K562 (cell line): ENCODE measurements around the gene DERL3. TPM values are rescaled to one million over a fixed set of nuclear protein-coding genes. Genes with fewer than 3 reads are reported as not detected.

Experiments used
- ATAC-seq: fragments of 200-7000 bp; cut with Tn5 transposase; 3 replicates; pipeline ENCODE4 v1.9.1; 2020; ENCODE audit warnings: moderate library complexity
- BruUV-seq: library from RNA; stranded (reverse); fragments of 400-500 nt; replicated peaks from 2 replicates; lab custom pipeline; 2021; lab: Mats Ljungman, UMichigan
- CTCF ChIA-PET: fragments of 300-600 bp; formaldehyde crosslinking; extraction: SDS; loops from one replicate; lab custom pipeline; 2021; ENCODE audit warnings: low intra/inter-chr PET ratio; lab: Yijun Ruan, JAX
- POLR2A ChIA-PET: fragments of 300-600, 350-650 bp; sonication (Branson Sonifier 250); formaldehyde crosslinking; extraction: SDS; loops from one replicate; lab custom pipeline; 2021; ENCODE audit warnings: antibody characterized with exemption, inconsistent platforms; lab: Yijun Ruan, JAX
- DNase-seq, 4 experiments: peaks; one replicate each; pipeline versions ENCODE4 v3.0.0 to v3.0.0-alpha.2; 2011 to 2018; ENCODE audit warnings: low spot score in 3 of 4, mixed read lengths in 3 of 4; ENCODE audit errors: extremely low read depth in 1 of 4
- FAIRE-seq: peaks from 2 replicates; lab custom pipeline; 2011; peaks lifted over from hg19 to GRCh38; lab: Jason Lieb, UNC
- H2AFZ ChIP-seq: 2 replicates; pipeline ENCODE4 v1.6.0; 2011; ENCODE audit warnings: low read depth, low read length, control low read depth, inconsistent platforms
- H3K27ac ChIP-seq: fragments of 200-600 bp; 3 replicates; pipeline ENCODE4 v1.8.0; 2011; ENCODE audit warnings: low read depth, mild to moderate bottlenecking, control low read depth, inconsistent platforms, low read length, moderate library complexity, mixed read lengths; ENCODE audit errors: extremely low read depth
- H3K27me3 ChIP-seq, 2 experiments: fragments of 300-600 bp in 1 of 2; 2 replicates in 1 of 2; 3 replicates in 1 of 2; pipeline versions ENCODE4 v1.6.0 to v1.8.0; 2011; ENCODE audit warnings: inconsistent platforms in 2 of 2, low read length in 2 of 2, mild to moderate bottlenecking in 1 of 2, mixed read lengths in 1 of 2, moderate library complexity in 1 of 2; ENCODE audit not compliant: control insufficient read depth in 2 of 2, insufficient read depth in 2 of 2
- H3K36me3 ChIP-seq: fragments of 300-600 bp; 3 replicates; pipeline ENCODE4 v1.8.0; 2011; ENCODE audit warnings: mild to moderate bottlenecking, low read length, inconsistent platforms; ENCODE audit not compliant: control insufficient read depth, insufficient read depth
- H3K4me1 ChIP-seq, 2 experiments: fragments of 200-600 bp in 1 of 2; replicated peaks in 1 of 2; 2 replicates in 1 of 2; 3 replicates in 1 of 2; pipeline versions ENCODE4 v1.5.1 to v1.8.0; 2011; ENCODE audit warnings: inconsistent platforms in 2 of 2, low read length in 2 of 2, mild to moderate bottlenecking in 1 of 2, mixed read lengths in 1 of 2, moderate library complexity in 1 of 2; ENCODE audit not compliant: control insufficient read depth in 2 of 2, insufficient read depth in 2 of 2
- H3K4me2 ChIP-seq: 2 replicates; pipeline ENCODE4 v1.6.1; 2011; ENCODE audit warnings: low read length, control low read depth, inconsistent platforms, mixed read lengths; ENCODE audit not compliant: insufficient read depth
- H3K4me3 ChIP-seq: fragments of 200-600 bp; sonication (generic), shearing (Covaris generic); 2 replicates; pipeline ENCODE4 v1.5.1; 2016; ENCODE audit warnings: control low read depth, inconsistent platforms
- H3K79me2 ChIP-seq: fragments of 200-600 bp; 3 replicates; pipeline ENCODE4 v1.8.0; 2011; ENCODE audit warnings: low read length, inconsistent platforms; ENCODE audit not compliant: control insufficient read depth, insufficient read depth
- H3K9ac ChIP-seq, 2 experiments: 2 replicates each; pipeline versions ENCODE4 v1.6.0 to v1.6.1; 2011; ENCODE audit warnings: low read depth in 2 of 2, low read length in 2 of 2, control low read depth in 1 of 2, inconsistent platforms in 1 of 2, mild to moderate bottlenecking in 1 of 2, mixed read lengths in 1 of 2; ENCODE audit not compliant: insufficient read depth in 1 of 2
- H3K9me1 ChIP-seq: one replicate; pipeline ENCODE4 v1.6.0; 2011; ENCODE audit warnings: inconsistent platforms, mild to moderate bottlenecking, low read length, moderate library complexity; ENCODE audit not compliant: control insufficient read depth, insufficient read depth
- H3K9me3 ChIP-seq: replicated peaks from 2 replicates; pipeline ENCODE4 v1.5.1; 2011; ENCODE audit warnings: low read depth, low read length, inconsistent platforms; ENCODE audit not compliant: control insufficient read depth, insufficient read depth
- H4K20me1 ChIP-seq: replicated peaks from 2 replicates; pipeline ENCODE4 v1.6.1; 2011; ENCODE audit warnings: low read length, inconsistent platforms, mixed read lengths; ENCODE audit not compliant: control insufficient read depth, insufficient read depth
- CCAR2 ChIP-seq: fragments of 200-400 bp; formaldehyde crosslinking; IDR thresholded peaks from 2 replicates; pipeline ENCODE4 v1.6.1; 2017; ENCODE audit warnings: mild to moderate bottlenecking, low read depth, low read length
- HMG20B ChIP-seq: fragments of 250-450 bp; sonication (Bioruptor Pico); IDR thresholded peaks from 2 replicates; pipeline ENCODE4 v1.5.0; 2021; ENCODE audit warnings: mild to moderate bottlenecking
- PRDM10 ChIP-seq: fragments of 450-650 bp; IDR thresholded peaks from 2 replicates; pipeline ENCODE4 v1.6.1; 2018; ENCODE audit not compliant: partially characterized antibody
- WGBS: fragments of 100-300 bp; shearing (Covaris generic); methylation state at CpG from one replicate; pipeline ENCODE4 v1.1.6; 2016; ENCODE audit warnings: low coverage, mixed read lengths; ENCODE audit not compliant: insufficient coverage; ENCODE audit errors: missing lambda C conversion rate; 5-methylcytosine and 5-hydroxymethylcytosine counted together
- in situ Hi-C: fragments of 300-500 bp; cut with MboI; formaldehyde crosslinking; loops from 4 replicates; pipeline ENCODE4 v1.15.0; 2018; ENCODE audit warnings: inconsistent platforms, mixed read lengths
- intact Hi-C: fragments of 100-400 bp; cut with micrococcal nuclease; formaldehyde crosslinking; loops from 2 replicates; pipeline ENCODE4 v1.14.2; 2022
- polyA plus RNA-seq, 8 experiments: library from polyadenylated mRNA; depleted of rRNA in 4 of 8; stranded (reverse) in 5 of 8; unstranded in 3 of 8; fragments of >200 nt; fragmentation: Nextera tagmentation in 2 of 8; fragmentation: Illumina TruSeq in 1 of 8; extraction: Ambion mirVana in 2 of 8; extraction: Trizol in 1 of 8; gene quantifications; 2 replicates each; pipeline versions ENCODE4 v1.2.1 to v1.2.3, GENCODE V29; 2011 to 2014; ENCODE audit warnings: inconsistent platforms in 1 of 8, missing spikeins in 1 of 8
- total RNA-seq, 7 experiments: library from RNA; depleted of rRNA in 6 of 7; stranded (reverse); fragments of >200 nt in 6 of 7; fragmentation: Illumina TruSeq in 2 of 7; extraction: Trizol in 2 of 7; gene quantifications; 2 replicates each; pipeline versions ENCODE4 v1.2.1 to v1.2.3, GENCODE V29; 2011 to 2021; ENCODE audit warnings: low replicate concordance in 1 of 7

The DERL3 gene
- total and polyA plus RNA-seq, 9 of the 15 experiments (the other 6 are each of a cell fraction or from before 2014, with no cell fraction given): 1.3 to 12.4 (median 4.8) TPM

DNA sequence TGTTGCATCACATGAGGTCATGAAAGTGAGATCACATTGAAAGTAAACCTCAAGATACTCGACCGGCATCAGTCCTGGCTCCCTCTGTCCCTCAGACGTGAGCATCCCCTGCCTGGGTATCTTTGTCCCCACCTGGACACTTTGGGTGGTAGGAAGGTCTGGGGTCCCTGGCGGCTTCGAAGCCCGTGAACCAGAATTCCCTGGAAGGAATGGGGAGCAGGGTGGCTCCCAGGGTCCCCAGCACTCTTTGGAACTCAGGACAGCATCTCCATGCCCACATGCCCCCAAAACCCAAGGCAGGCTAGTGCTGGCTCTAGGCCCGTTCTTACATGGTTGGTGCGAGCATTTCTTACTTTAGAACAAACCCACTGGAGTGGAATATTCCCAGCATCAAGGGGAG is 7.5 kb downstream of the DERL3 start:
- in situ Hi-C loops (no loop called here), intact Hi-C loops (no loop called here)
- CTCF ChIA-PET: no interaction called here
- Histone ChIP-seq H3K27me3 (no peaks in the 10 kb centered on the region), H3K4me3 (no peak overlapping the region), H3K9me3 (no peaks in the 10 kb centered on the region), H3K36me3 (peaks cover 62% of the 10 kb centered on the region; the same call in 2 of the 3 replicates), H2AFZ (no peak overlapping the region), H3K9me1 (no peaks in the 10 kb centered on the region), H3K79me2 (no peaks in the 10 kb centered on the region), H3K9ac (no peak overlapping the region; a peak in 1 of 4 replicates), H3K27ac (no peak overlapping the region), H4K20me1 (no peaks in the 10 kb centered on the region; the same call in 1 of the 2 replicates), H3K4me2 (no peak overlapping the region), H3K4me1 (peaks cover 0 to 12% of the 10 kb centered on the region in 2 experiments; a peak in 2 of 5 replicates)
- no peak for FAIRE-seq
- POLR2A ChIA-PET: interaction anchor here (0.6 kb wide), 1 partner anchor 1131 kb away, joined by 3 read pairs; no protein-coding TSS in a partner anchor
- no peak for ATAC-seq
- WGBS: 81% methylated on average over 8 of the region's 8 CpGs
- no peak for TF ChIP-seq CCAR2
- TF ChIP-seq PRDM10: no peak
- no peak for TF ChIP-seq HMG20B (CRISPR knock-in tag)
- DNase-seq: no peak
- no TSS peak for BruUV-seq
